OCI-M1 (cell line): Measurements from ENCODE around the gene ACIN1.

Source experiments
- DNase-seq: peaks from one replicate; lab custom pipeline; 2025; lab: John Stamatoyannopoulos, UW

Gene ACIN1

GRCh38 chr14:23104591-23105347 is 9.8 kb upstream of the ACIN1 start, which contains the start of gene CIROP:
CIROP (minus strand) TSS chr14:23104989; CDS start chr14:23104920, 69 bp downstream.
- DNase-seq: no peak

- DNase-seq: no peak
These were observed 9.2 kb upstream of the ACIN1 start for GRCh38 chr14:23104070-23104590.

GRCh38 chr14:23103581-23103980 is 8.6 kb upstream of the ACIN1 start:
- DNase-seq: no peak

- DNase-seq: no peak
These were observed 7.9 kb upstream of the ACIN1 start for GRCh38 chr14:23102801-23103200.

GRCh38 chr14:23101986-23102625 is 7.2 kb upstream of the ACIN1 start:
- DNase-seq: no peak

- DNase-seq: no peak
These were observed 6.5 kb upstream of the ACIN1 start for GRCh38 chr14:23101213-23101970.

- no peak for DNase-seq
These were observed 4.4 kb upstream of the ACIN1 start for GRCh38 chr14:23099212-23099861.

GRCh38 chr14:23097786-23098185 is 2.9 kb upstream of the ACIN1 start:
- DNase-seq: no peak

GRCh38 chr14:23095196-23096108 is 516 bp upstream of the ACIN1 start, which contains the start of gene C14orf119:
C14orf119 (plus strand) TSS chr14:23095505; CDS start chr14:23097659, 2,154 bp downstream.
- no peak for DNase-seq

GRCh38 chr14:23093991-23094665 is 808 bp downstream of the ACIN1 start:
- DNase-seq: no peak

- no peak for DNase-seq
These were observed 1.4 kb downstream of the ACIN1 start for GRCh38 chr14:23093526-23093925.

GRCh38 chr14:23093104-23093503 is 1.8 kb downstream of the ACIN1 start:
- no peak for DNase-seq

GRCh38 chr14:23091294-23092225 is 3.4 kb downstream of the ACIN1 start:
- no peak for DNase-seq

GRCh38 chr14:23090254-23090636 is 4.7 kb downstream of the ACIN1 start:
- DNase-seq: no peak

GRCh38 chr14:23089498-23090253 is 5.3 kb downstream of the ACIN1 start:
- no peak for DNase-seq

- DNase-seq: no peak
These were observed 8.4 kb downstream of the ACIN1 start for GRCh38 chr14:23086565-23086964.

GRCh38 chr14:23085458-23085857 is 9.5 kb downstream of the ACIN1 start:
- DNase-seq: no peak

GRCh38 chr14:23080474-23080873 is 14.5 kb downstream of the ACIN1 start:
- no peak for DNase-seq
